Measurements from ENCODE around the gene ADAMTS17. TPM values are rescaled to one million over a fixed set of nuclear protein-coding genes. Genes with fewer than 3 reads are reported as not detected.
"Not testable (repeated sequence)": the region's sequence is repeated elsewhere in the genome, so short reads cannot be mapped to it uniquely, and the experiment has no call there.

ADAMTS17 gene
- total RNA-seq, 1 donor from 2014 or later: 1.5 TPM

DNA sequence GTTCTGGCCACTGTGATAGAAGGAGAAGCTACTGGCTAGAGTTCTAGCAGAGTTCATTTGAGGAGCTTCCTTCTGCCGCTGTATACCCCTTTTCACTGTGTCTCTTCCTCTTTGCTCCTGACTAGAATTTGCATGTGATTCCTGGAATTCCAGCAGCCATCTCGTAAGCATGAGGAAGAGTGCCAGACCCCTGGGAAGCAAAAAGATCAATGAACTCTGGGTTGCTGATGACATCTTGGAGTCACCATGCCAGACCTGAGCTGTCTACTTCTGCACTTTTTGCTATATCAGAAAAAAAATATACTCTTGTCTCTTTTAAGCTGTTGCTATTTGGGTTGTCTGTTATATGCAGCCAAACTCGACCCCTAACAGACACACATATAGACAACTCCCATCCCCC lies 3.7 kb upstream of the ADAMTS17 start:
- H3K4me1 Mint-ChIP-seq (ENCODE audit: unreplicated experiment): peaks cover 9% of the 10 kb centered on the region
- no peak for DNase-seq (ENCODE audit: extremely low spot score, unreplicated experiment)
- H3K27ac Mint-ChIP-seq (ENCODE audit: unreplicated experiment): no peak overlapping the region
- no peaks in the 10 kb centered on the region for H3K9me3 Mint-ChIP-seq (ENCODE audit: unreplicated experiment)
- no peaks in the 10 kb centered on the region for H3K36me3 Mint-ChIP-seq (ENCODE audit: unreplicated experiment)
- H3K27me3 Mint-ChIP-seq (ENCODE audit: unreplicated experiment): peaks cover 29% of the 10 kb centered on the region
- H3K4me3 Mint-ChIP-seq (ENCODE audit: unreplicated experiment): no peak overlapping the region
- TF ChIP-seq, protein P1, sequence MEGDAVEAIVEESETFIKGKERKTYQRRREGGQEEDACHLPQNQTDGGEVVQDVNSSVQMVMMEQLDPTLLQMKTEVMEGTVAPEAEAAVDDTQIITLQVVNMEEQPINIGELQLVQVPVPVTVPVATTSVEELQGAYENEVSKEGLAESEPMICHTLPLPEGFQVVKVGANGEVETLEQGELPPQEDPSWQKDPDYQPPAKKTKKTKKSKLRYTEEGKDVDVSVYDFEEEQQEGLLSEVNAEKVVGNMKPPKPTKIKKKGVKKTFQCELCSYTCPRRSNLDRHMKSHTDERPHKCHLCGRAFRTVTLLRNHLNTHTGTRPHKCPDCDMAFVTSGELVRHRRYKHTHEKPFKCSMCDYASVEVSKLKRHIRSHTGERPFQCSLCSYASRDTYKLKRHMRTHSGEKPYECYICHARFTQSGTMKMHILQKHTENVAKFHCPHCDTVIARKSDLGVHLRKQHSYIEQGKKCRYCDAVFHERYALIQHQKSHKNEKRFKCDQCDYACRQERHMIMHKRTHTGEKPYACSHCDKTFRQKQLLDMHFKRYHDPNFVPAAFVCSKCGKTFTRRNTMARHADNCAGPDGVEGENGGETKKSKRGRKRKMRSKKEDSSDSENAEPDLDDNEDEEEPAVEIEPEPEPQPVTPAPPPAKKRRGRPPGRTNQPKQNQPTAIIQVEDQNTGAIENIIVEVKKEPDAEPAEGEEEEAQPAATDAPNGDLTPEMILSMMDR (IDR thresholded peaks at IDR 0.05): no peak

DNA sequence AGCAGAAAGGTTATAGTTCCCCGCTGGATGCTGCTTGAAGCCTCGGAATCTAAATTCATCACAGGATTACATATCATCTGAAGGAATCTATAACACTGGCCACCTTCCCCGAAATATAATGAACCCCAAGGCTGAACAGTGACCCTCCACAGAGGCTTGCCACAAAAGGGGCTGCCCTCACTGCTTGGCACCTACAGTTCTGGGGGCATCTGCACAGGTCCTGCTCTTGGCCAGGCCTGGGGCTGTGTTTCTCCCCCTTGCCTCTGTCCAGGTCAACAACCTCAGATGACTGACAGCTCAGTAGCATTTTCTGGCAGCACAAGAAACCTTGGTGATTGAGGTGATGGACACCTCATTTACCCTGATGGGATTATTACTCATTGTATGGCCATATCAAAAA lies 1.5 kb upstream of the ADAMTS17 start:
- no peak for DNase-seq (ENCODE audit: extremely low spot score, unreplicated experiment)
- peaks cover 2% of the 10 kb centered on the region for H3K4me1 Mint-ChIP-seq (ENCODE audit: unreplicated experiment)
- TF ChIP-seq, protein P1 (IDR thresholded peaks at IDR 0.05): no peak
- peaks cover 42% of the 10 kb centered on the region for H3K27me3 Mint-ChIP-seq (ENCODE audit: unreplicated experiment)
- H3K4me3 Mint-ChIP-seq (ENCODE audit: unreplicated experiment): no peak overlapping the region
- no peak overlapping the region for H3K27ac Mint-ChIP-seq (ENCODE audit: unreplicated experiment)
- no peaks in the 10 kb centered on the region for H3K36me3 Mint-ChIP-seq (ENCODE audit: unreplicated experiment)
- H3K9me3 Mint-ChIP-seq (ENCODE audit: unreplicated experiment): no peaks in the 10 kb centered on the region

DNA sequence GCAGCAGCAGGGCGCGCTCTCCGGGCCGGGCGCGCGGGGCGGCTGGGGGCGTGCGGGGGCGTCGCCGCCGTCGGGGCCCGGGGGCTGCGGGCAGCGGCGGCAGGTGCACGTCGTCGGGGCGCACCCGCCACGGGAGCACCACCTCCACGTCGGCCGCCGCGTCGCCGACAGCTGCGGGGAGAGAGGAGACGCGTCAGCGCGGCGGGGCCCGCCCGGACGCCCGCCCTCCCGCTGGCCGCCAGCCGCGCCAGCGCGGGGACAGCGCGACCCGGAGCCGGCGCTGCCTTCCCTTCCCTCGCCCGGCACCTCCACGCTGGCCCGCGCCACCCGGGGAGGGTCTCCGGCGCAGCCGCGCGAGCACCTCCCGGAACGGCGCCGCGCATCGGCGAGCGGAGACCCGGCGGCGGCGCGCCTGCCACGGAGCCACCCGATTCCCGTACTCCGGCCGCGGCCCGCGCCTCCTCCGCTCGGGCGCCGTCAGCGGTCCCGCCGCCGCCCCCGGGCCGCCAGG lies 481 bp downstream of the ADAMTS17 start:
- Mint-ChIP-seq H3K9me3 (ENCODE audit: unreplicated experiment) (no peaks in the 10 kb centered on the region), H3K4me3 (ENCODE audit: unreplicated experiment) (no peak overlapping the region), H3K27ac (ENCODE audit: unreplicated experiment) (no peak overlapping the region), H3K4me1 (ENCODE audit: unreplicated experiment) (peaks cover 2% of the 10 kb centered on the region), H3K36me3 (ENCODE audit: unreplicated experiment) (no peaks in the 10 kb centered on the region), H3K27me3 (ENCODE audit: unreplicated experiment) (peaks cover 42% of the 10 kb centered on the region)
- no peak for DNase-seq (ENCODE audit: extremely low spot score, unreplicated experiment)
- TF ChIP-seq, protein P1 (IDR thresholded peaks at IDR 0.05): no peak

DNA sequence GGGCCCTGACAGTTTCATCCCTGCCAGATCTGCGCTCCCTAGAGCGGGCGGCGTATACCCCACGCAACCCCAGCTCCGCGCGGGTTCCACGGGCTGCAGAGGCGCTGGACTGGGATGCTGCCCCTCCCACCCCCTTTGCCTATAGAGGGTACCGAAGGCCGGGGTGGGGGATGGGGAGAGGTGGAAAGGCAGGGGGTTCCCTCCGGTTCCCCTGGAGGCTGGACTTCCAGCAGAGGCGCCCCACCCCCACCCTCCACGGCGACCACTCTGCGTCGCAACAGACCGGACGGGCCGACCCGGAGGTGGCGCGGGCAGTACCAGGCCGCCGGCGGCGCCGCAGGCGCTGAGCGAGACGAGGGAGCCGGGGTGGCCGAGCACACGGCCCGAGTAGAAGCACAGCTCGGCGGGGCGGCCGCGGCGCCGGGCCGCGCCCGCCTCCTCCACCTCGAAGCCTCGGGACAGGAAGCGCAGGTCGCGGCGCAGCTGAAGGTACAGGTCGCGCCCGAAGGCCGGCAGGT lies 995 bp downstream of the ADAMTS17 start:
- H3K27ac Mint-ChIP-seq (ENCODE audit: unreplicated experiment): no peak overlapping the region
- H3K9me3 Mint-ChIP-seq (ENCODE audit: unreplicated experiment): no peaks in the 10 kb centered on the region
- H3K27me3 Mint-ChIP-seq (ENCODE audit: unreplicated experiment): peaks cover 39% of the 10 kb centered on the region
- DNase-seq (ENCODE audit: extremely low spot score, unreplicated experiment): no peak
- TF ChIP-seq, protein P1 (IDR thresholded peaks at IDR 0.05): no peak
- H3K36me3 Mint-ChIP-seq (ENCODE audit: unreplicated experiment): no peaks in the 10 kb centered on the region
- H3K4me1 Mint-ChIP-seq (ENCODE audit: unreplicated experiment): peaks cover 2% of the 10 kb centered on the region
- H3K4me3 Mint-ChIP-seq (ENCODE audit: unreplicated experiment): peak overlapping the region; percentile 59

DNA sequence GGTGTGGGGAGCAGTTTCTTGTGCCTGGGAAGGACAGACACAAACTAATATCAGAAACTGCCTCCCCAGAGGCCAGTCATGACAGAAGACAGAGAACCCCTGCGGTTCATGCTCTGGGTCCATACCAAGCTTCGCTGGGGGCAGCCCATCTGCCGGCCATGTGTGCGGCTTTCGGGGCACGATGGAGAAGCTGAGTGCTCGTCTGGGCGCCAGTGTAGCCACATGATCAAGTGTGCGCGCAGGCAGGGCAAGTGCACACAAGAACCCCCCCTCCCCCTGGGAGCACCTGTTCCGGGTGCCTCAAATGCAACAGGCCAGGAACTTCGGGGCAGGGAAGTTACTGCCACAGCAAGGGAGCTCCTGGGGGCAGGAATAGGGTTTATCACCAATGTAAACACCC lies 1.8 kb downstream of the ADAMTS17 start:
- H3K9me3 Mint-ChIP-seq (ENCODE audit: unreplicated experiment): no peaks in the 10 kb centered on the region
- H3K27ac Mint-ChIP-seq (ENCODE audit: unreplicated experiment): no peak overlapping the region
- no peak for DNase-seq (ENCODE audit: extremely low spot score, unreplicated experiment)
- TF ChIP-seq, protein P1 (IDR thresholded peaks at IDR 0.05): no peak
- H3K36me3 Mint-ChIP-seq (ENCODE audit: unreplicated experiment): no peaks in the 10 kb centered on the region
- peaks cover 34% of the 10 kb centered on the region for H3K27me3 Mint-ChIP-seq (ENCODE audit: unreplicated experiment)
- peaks cover 2% of the 10 kb centered on the region for H3K4me1 Mint-ChIP-seq (ENCODE audit: unreplicated experiment)
- H3K4me3 Mint-ChIP-seq (ENCODE audit: unreplicated experiment): peak overlapping the region; percentile 59

DNA sequence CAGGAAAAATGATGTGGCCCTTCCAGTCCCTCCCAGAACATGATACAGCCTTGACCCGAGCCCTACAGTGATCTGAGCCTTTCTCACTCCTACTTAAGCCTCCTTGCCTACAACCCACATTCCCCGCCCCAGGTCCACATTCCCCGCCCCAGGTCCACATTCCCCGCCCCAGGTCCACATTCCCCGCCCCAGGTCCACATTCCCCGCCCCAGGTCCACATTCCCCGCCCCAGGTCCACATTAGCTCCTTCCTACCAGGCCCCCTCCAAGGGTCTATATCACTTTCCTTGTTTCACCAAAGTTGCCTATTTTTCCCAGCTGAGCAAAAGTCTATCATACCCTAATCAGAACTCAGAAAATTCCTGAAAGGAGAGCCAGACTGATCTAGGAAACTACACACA lies 2.3 kb downstream of the ADAMTS17 start:
- H3K4me3 Mint-ChIP-seq (ENCODE audit: unreplicated experiment): peak overlapping the region; percentile 28
- H3K27me3 Mint-ChIP-seq (ENCODE audit: unreplicated experiment): peaks cover 29% of the 10 kb centered on the region
- H3K4me1 Mint-ChIP-seq (ENCODE audit: unreplicated experiment); H3K9me3 Mint-ChIP-seq (ENCODE audit: unreplicated experiment); H3K27ac Mint-ChIP-seq (ENCODE audit: unreplicated experiment); DNase-seq (ENCODE audit: extremely low spot score, unreplicated experiment); H3K36me3 Mint-ChIP-seq (ENCODE audit: unreplicated experiment): not testable (repeated sequence)

Measured in osteocyte (in vitro differentiated cells).